Lung (tissue), 12 donors: Measurements from ENCODE around the gene LSAMP. TPM values are rescaled to one million over a fixed set of nuclear protein-coding genes. Genes with fewer than 3 reads are reported as not detected.

ENCODE experiments used
- ATAC-seq: fragments of 200-7000 bp; cut with Tn5 transposase; one replicate; pipeline ENCODE4 v1.9.1; 2020; ENCODE audit warnings: moderate number of reproducible peaks; ENCODE audit not compliant: insufficient read depth, low FRiP score
- DNase-seq, 3 donors: peaks; one replicate each; pipeline ENCODE4 v3.0.0-alpha.2; 2013 to 2017
- H3K27ac ChIP-seq, 2 donors: one replicate each; pipeline ENCODE4 v1.5.1; 2013; ENCODE audit warnings: mild to moderate bottlenecking in 2 of 2, moderate library complexity in 2 of 2, control low read depth in 1 of 2, inconsistent platforms in 1 of 2, low read depth in 1 of 2, low read length in 1 of 2
- H3K27me3 ChIP-seq, 3 donors: one replicate each; pipeline ENCODE4 v1.5.1; 2013; ENCODE audit warnings: low read length in 2 of 3; ENCODE audit not compliant: control insufficient read depth in 3 of 3, insufficient read depth in 3 of 3
- H3K36me3 ChIP-seq, 4 donors: one replicate each; pipeline ENCODE4 v1.5.1; 2013; ENCODE audit warnings: low read length in 4 of 4, mild to moderate bottlenecking in 1 of 4, moderate library complexity in 1 of 4; ENCODE audit not compliant: control insufficient read depth in 4 of 4, insufficient read depth in 4 of 4
- H3K4me1 ChIP-seq, 5 donors: one replicate each; pipeline ENCODE4 v1.5.1; 2013; ENCODE audit warnings: low read length in 5 of 5, mild to moderate bottlenecking in 2 of 5, moderate library complexity in 1 of 5; ENCODE audit not compliant: control insufficient read depth in 5 of 5, insufficient read depth in 5 of 5
- H3K4me3 ChIP-seq: one replicate; pipeline ENCODE4 v1.5.1; 2013; ENCODE audit warnings: mild to moderate bottlenecking, control low read depth, moderate library complexity
- H3K9ac ChIP-seq, 2 donors: one replicate each; pipeline ENCODE4 v1.5.1; 2013; ENCODE audit warnings: low read length in 2 of 2, control low read depth in 1 of 2; ENCODE audit not compliant: insufficient read depth in 1 of 2
- H3K9me3 ChIP-seq, 4 donors: one replicate each; pipeline ENCODE4 v1.5.1; 2013; ENCODE audit warnings: low read length in 3 of 4, mild to moderate bottlenecking in 1 of 4, moderate library complexity in 1 of 4; ENCODE audit not compliant: control insufficient read depth in 4 of 4, insufficient read depth in 3 of 4
- WGBS, 2 donors: extraction: QIAGEN DNeasy Blood & Tissue Kit; methylation state at CpG; one replicate each; pipeline ENCODE4 v1.1.7; 2013; 5-methylcytosine and 5-hydroxymethylcytosine counted together
- polyA plus RNA-seq, 2 donors: library from polyadenylated mRNA; stranded (reverse); fragments of 200-250 nt; gene quantifications; one replicate each; pipeline ENCODE4 v1.2.1, GENCODE V29; 2013
- total RNA-seq, 2 donors: library from RNA; depleted of rRNA in 1 of 2; stranded (reverse); fragments of >200 nt in 1 of 2; gene quantifications; one replicate each; pipeline ENCODE4 v1.2.1, GENCODE V29; 2014 to 2021
- TF ChIP-seq, protein P1 (sequence below): IDR thresholded peaks from 2 replicates; pipeline ENCODE4 v1.5.1; 2012; ENCODE audit warnings: mild to moderate bottlenecking; ENCODE audit errors: control extremely low read depth, extremely low read depth
- donor health status: control.
- donor health status: control.
- donor health status: Bipolar disorder and iron deficiency.
- donor health status: healthy.
- donor health status: DM: yes; HTN: yes; CAD: no.

Gene LSAMP
- total and polyA plus RNA-seq, 4 donors, result 1.6 to 21.9 (median 9.5) TPM

DNA sequence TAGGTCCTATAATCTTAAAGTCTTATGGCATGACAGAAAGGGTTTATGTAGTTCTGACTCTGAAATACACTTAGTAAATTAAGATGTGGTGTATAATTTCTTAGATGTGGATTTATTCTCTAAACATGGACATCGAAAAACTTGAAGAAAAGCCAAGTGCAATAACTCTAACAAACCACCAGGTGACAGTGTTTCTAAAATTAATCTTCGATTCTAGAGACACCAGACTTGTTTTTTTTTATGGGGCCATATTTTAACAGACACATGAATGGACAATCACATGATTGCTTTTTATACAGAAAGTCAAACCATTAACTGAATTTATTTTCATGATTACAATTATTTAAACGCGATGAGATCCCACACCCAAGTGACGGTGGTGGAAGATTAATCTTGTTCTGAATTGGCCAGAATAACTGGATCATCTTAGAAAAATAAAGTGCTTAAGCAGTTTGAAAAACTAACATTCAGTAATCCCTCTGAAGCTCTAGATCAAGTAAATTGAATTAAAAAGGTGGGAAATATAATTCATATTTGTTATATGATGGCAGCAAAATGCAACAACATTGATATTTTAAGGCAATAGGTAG lies 305.1 kb downstream of the LSAMP start:
- no peak overlapping the region for H3K27ac ChIP-seq
- TF ChIP-seq, protein P1, sequence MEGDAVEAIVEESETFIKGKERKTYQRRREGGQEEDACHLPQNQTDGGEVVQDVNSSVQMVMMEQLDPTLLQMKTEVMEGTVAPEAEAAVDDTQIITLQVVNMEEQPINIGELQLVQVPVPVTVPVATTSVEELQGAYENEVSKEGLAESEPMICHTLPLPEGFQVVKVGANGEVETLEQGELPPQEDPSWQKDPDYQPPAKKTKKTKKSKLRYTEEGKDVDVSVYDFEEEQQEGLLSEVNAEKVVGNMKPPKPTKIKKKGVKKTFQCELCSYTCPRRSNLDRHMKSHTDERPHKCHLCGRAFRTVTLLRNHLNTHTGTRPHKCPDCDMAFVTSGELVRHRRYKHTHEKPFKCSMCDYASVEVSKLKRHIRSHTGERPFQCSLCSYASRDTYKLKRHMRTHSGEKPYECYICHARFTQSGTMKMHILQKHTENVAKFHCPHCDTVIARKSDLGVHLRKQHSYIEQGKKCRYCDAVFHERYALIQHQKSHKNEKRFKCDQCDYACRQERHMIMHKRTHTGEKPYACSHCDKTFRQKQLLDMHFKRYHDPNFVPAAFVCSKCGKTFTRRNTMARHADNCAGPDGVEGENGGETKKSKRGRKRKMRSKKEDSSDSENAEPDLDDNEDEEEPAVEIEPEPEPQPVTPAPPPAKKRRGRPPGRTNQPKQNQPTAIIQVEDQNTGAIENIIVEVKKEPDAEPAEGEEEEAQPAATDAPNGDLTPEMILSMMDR, result peak; percentile 50
- no peak overlapping the region for H3K4me3 ChIP-seq
- peaks cover 0 to under 1% (median under 1%) of the 10 kb centered on the region in 4 donors for H3K9me3 ChIP-seq
- no peaks in the 10 kb centered on the region for H3K27me3 ChIP-seq
- WGBS, 2 donors, result 29 to 34% methylated on average over 5 of the region's 5 CpGs
- DNase-seq (peak in 2 of 3 donors; percentile 45 to 52), ATAC-seq (no peak)
- H3K36me3 ChIP-seq, result no peaks in the 10 kb centered on the region
- no peak overlapping the region for H3K9ac ChIP-seq
- H3K4me1 ChIP-seq, result peaks cover 0 to 11% (median 0%) of the 10 kb centered on the region in 5 donors

DNA sequence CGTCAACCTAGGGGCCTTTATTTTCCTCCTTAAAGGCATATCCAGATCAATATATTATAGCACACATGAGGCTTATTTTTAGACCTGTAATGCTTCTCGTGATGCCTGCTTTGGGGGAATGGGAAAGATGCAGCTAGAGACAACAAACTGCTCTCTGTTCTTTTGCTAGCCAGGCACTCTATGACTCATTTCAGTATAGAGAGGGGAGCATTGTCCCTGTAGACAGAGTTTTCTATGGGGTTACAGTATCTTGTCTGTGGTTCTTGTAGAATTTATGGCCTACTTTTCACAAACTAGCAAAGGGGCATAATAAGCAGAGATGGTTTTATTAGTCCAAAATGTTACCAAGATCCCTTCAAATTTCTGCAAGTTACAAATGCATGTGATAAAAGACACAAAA lies 305.6 kb downstream of the LSAMP start:
- H3K36me3 ChIP-seq, result no peaks in the 10 kb centered on the region
- ATAC-seq (no peak), DNase-seq (no peak)
- TF ChIP-seq, protein P1, result no peak
- H3K9ac ChIP-seq, result no peak overlapping the region
- H3K9me3 ChIP-seq, result no peaks in the 10 kb centered on the region
- no peak overlapping the region for H3K4me3 ChIP-seq
- H3K27me3 ChIP-seq, result no peaks in the 10 kb centered on the region
- H3K27ac ChIP-seq, result no peak overlapping the region
- H3K4me1 ChIP-seq, result peaks cover 0 to 17% (median 0%) of the 10 kb centered on the region in 5 donors
- 90 to 91% methylated on average over 2 of the region's 2 CpGs for WGBS, 2 donors

DNA sequence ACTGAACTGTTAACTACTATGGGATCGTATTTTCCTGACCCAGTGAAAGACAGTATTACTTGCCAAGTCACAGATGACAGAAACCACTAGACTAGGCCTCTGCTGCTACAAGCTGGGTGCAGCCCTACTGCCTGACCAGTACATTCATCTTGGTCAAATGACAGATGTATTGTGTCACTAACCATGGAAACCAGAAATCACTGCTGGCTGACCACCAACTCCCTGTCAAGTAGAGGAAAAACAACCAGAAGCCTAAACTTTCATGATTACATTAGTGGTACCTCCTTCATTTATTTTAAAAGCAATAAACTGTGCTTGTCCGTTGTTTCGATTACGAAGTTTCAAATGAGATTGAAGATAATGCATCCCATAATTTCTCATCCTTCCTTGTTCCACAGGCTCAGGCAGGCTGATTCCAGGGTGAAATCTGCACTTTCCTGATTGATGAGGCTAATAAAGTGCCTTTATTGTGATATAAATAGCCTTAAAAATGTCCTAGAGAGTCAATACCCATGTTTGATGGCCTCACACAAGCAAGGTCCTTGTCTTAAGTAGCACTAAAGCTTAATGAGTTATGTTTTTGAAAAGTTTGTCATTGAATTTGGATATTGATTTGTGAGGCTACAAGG lies 309.7 kb downstream of the LSAMP start:
- Histone ChIP-seq H3K36me3 (no peaks in the 10 kb centered on the region), H3K9me3 (no peaks in the 10 kb centered on the region), H3K4me3 (no peak overlapping the region), H3K27ac (no peak overlapping the region), H3K9ac (no peak overlapping the region), H3K27me3 (no peaks in the 10 kb centered on the region), H3K4me1 (peaks cover 0 to 21% (median 4%) of the 10 kb centered on the region in 5 donors)
- peak; percentile 59 to 88 (median 81) for DNase-seq
- ATAC-seq, result no peak
- TF ChIP-seq, protein P1, result no peak
- 38 to 69% methylated on average over 4 of the region's 4 CpGs for WGBS, 2 donors
